Mammary epithelial cell (primary cell): ENCODE measurements around the gene RGS16.

Experiments
- CTCF ChIP-seq, 2 donors: IDR thresholded peaks in 1 of 2; conservative IDR thresholded peaks in 1 of 2; 2 replicates each; pipeline ENCODE4 v1.5.1; 2011 to 2012; ENCODE audit warnings: inconsistent platforms in 2 of 2, low read length in 2 of 2, mild to moderate bottlenecking in 2 of 2, control low read depth in 1 of 2, low read depth in 1 of 2; ENCODE audit not compliant: insufficient read depth in 1 of 2; ENCODE audit errors: extremely low read depth in 1 of 2
- EZH2 ChIP-seq: IDR thresholded peaks from 2 replicates; pipeline ENCODE4 v1.6.1; 2012; ENCODE audit warnings: low read length, inconsistent platforms, borderline replicate concordance

GRCh38 chr1:182650678-182651338 lies 46.6 kb upstream of the RGS16 start:
- no peak for TF ChIP-seq CTCF (conservative IDR thresholded peaks at IDR 0.05 in 1 of 2, IDR thresholded peaks at IDR 0.05 in 1 of 2; ENCODE audit: extremely low read depth in 1 of 2, insufficient read depth in 1 of 2, low read depth in 1 of 2, low read length in 2 of 2)
- no peak for TF ChIP-seq EZH2
